Measurements from ENCODE around the gene CCNT1. TPM values are rescaled to one million over a fixed set of nuclear protein-coding genes. Genes with fewer than 3 reads are reported as not detected.
"Not testable (repeated sequence)": the region's sequence is repeated elsewhere in the genome, so short reads cannot be mapped to it uniquely, and the experiment has no call there.

Gene CCNT1
- total RNA-seq, 2 experiments from 2014 or later, result 30.9 to 59.1 TPM

DNA sequence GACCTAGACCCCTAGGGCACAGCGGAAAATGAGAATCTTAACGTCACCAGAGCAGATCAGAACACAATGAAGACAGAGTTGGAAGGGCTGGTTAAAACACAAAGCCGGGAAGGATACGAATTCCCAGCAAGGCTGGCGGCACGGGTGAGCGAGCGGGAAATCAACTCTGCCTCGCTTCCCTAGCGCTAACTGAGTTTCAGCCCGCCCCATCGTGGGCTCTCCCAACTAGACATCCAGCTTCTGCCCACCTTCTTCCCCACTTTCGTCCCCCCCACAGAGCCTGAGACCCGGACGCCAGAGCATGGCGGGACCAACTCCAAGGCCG lies 377 bp downstream of the CCNT1 start:
- intact Hi-C loops (cut with micrococcal nuclease; ENCODE audit: unreplicated experiment), result loop anchor here (1.0 kb wide), 2 partner anchors 34 to 98 kb away; partner anchors contain the start of gene KANSL2
- H3K4me1 ChIP-seq (ENCODE audit: insufficient read depth, low read length, poor library complexity, severe bottlenecking), result peaks cover 19% of the 10 kb centered on the region
- CTCF ChIA-PET (ENCODE audit: unreplicated experiment), result no interaction called here
- DNase-seq (ENCODE audit: low spot score), result no peak
- TF ChIP-seq, protein P1, sequence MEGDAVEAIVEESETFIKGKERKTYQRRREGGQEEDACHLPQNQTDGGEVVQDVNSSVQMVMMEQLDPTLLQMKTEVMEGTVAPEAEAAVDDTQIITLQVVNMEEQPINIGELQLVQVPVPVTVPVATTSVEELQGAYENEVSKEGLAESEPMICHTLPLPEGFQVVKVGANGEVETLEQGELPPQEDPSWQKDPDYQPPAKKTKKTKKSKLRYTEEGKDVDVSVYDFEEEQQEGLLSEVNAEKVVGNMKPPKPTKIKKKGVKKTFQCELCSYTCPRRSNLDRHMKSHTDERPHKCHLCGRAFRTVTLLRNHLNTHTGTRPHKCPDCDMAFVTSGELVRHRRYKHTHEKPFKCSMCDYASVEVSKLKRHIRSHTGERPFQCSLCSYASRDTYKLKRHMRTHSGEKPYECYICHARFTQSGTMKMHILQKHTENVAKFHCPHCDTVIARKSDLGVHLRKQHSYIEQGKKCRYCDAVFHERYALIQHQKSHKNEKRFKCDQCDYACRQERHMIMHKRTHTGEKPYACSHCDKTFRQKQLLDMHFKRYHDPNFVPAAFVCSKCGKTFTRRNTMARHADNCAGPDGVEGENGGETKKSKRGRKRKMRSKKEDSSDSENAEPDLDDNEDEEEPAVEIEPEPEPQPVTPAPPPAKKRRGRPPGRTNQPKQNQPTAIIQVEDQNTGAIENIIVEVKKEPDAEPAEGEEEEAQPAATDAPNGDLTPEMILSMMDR (conservative IDR thresholded peaks at IDR 0.05; ENCODE audit: low read length), result no peak
- no peak for TF ChIP-seq EZH2phosphoT487 (IDR thresholded peaks at IDR 0.05; ENCODE audit: borderline replicate concordance, low read depth, low read length)
- POLR2A ChIA-PET, result interaction anchor here (0.6 to 1.3 kb wide), 6 partner anchors 20 to 149 kb away, joined by 3 to 4 read pairs (median 4); partner anchors contain the start of genes KANSL2 and RND1
- H3K4me2 ChIP-seq (ENCODE audit: low read length), result peak overlapping the region; percentile 99
- BruUV-seq (replicated peaks), result TSS peak; percentile 82
- peak overlapping the region; percentile 82 for H3K27ac ChIP-seq (ENCODE audit: low read depth, low read length, poor library complexity, severe bottlenecking)
- no peaks in the 10 kb centered on the region for H4K20me1 ChIP-seq (ENCODE audit: insufficient read depth, low read length)
- peaks cover 52% of the 10 kb centered on the region for H3K79me2 ChIP-seq (ENCODE audit: insufficient read depth, low read depth, low read length)
- H3K9me3 ChIP-seq (ENCODE audit: low read length), result peaks cover 20% of the 10 kb centered on the region; the same call in 1 of the 2 replicates
- no peaks in the 10 kb centered on the region for H3K9me2 ChIP-seq (ENCODE audit: insufficient read depth, low read length)
- H3K36me3 ChIP-seq (ENCODE audit: insufficient read depth, low read length), result peaks cover 39% of the 10 kb centered on the region
- H3K4me3 ChIP-seq (ENCODE audit: low read depth, low read length, poor library complexity, severe bottlenecking), result peak overlapping the region; percentile 92
- peak overlapping the region; percentile 51; the same call in 1 of the 2 replicates for H2AFZ ChIP-seq (ENCODE audit: low read length)

DNA sequence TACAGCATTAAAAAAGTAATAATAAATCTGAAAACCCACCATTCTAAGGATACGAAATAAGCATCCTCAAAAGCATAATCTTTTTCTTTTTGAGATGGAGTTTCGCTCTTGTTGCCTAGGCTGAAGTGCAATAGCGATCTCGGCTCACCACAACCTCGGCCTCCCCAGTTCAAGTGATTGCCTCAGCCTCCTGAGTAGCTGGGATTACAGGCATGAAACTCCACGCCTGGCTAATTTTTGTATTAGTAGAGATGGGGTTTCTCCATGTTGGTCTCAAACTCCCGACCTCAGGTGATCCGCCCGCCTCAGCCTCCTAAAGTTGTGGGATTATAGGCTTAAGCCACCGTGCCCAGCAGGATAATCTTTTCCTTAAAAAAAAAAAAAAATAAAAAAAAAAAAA lies 4.3 kb downstream of the CCNT1 start:
- peaks cover 24% of the 10 kb centered on the region for H3K4me1 ChIP-seq (ENCODE audit: insufficient read depth, low read length, poor library complexity, severe bottlenecking)
- H3K4me3 ChIP-seq (ENCODE audit: low read depth, low read length, poor library complexity, severe bottlenecking), result no peak overlapping the region
- peaks cover 4% of the 10 kb centered on the region; the same call in 1 of the 2 replicates for H3K9me3 ChIP-seq (ENCODE audit: low read length)
- peaks cover 76% of the 10 kb centered on the region for H3K36me3 ChIP-seq (ENCODE audit: insufficient read depth, low read length)
- H3K9me2 ChIP-seq (ENCODE audit: insufficient read depth, low read length), result no peaks in the 10 kb centered on the region
- H4K20me1 ChIP-seq (ENCODE audit: insufficient read depth, low read length), result peaks cover 7% of the 10 kb centered on the region; the same call in 1 of the 2 replicates
- H3K4me2 ChIP-seq (ENCODE audit: low read length), result no peak overlapping the region
- no peak for TF ChIP-seq EZH2phosphoT487 (IDR thresholded peaks at IDR 0.05; ENCODE audit: borderline replicate concordance, low read depth, low read length)
- TF ChIP-seq, protein P1 (conservative IDR thresholded peaks at IDR 0.05; ENCODE audit: low read length), result no peak
- H2AFZ ChIP-seq (ENCODE audit: low read length), result no peak overlapping the region
- peaks cover 91% of the 10 kb centered on the region for H3K79me2 ChIP-seq (ENCODE audit: insufficient read depth, low read depth, low read length)
- H3K27ac ChIP-seq (ENCODE audit: low read depth, low read length, poor library complexity, severe bottlenecking), result no peak overlapping the region
- DNase-seq (ENCODE audit: low spot score), result peak; percentile 12
- no TSS peak for BruUV-seq (replicated peaks)
- ChIA-PET CTCF (ENCODE audit: unreplicated experiment) (no interaction called here), POLR2A (interaction anchor here (0.7 to 1.1 kb wide), 3 partner anchors 9 to 114 kb away, joined by 3 to 7 read pairs (median 5); no protein-coding TSS in a partner anchor)
- intact Hi-C loops (cut with micrococcal nuclease; ENCODE audit: unreplicated experiment), result no loop called here

DNA sequence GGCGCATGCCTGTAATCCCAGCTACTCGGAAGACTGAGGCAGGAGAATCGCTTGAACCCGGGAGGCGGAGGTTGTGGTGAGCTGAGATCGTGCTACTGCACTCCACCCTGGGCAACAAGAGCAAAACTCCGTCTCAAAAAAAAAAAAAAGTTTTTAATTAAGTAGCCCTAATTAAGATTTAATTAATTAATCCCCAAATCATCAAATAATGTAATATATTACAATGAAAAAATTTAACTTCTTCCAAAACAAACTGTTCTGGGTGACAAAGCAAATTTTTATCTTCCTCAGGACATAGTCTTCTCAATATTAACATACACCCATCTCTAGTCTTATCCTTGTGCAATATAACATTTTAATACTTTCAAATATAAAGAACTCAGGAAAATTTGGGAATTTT lies 17.7 kb downstream of the CCNT1 start:
- intact Hi-C loops (cut with micrococcal nuclease; ENCODE audit: unreplicated experiment); H3K9me3 ChIP-seq (ENCODE audit: low read length); H3K4me3 ChIP-seq (ENCODE audit: low read depth, low read length, poor library complexity, severe bottlenecking); CTCF ChIA-PET (ENCODE audit: unreplicated experiment); H4K20me1 ChIP-seq (ENCODE audit: insufficient read depth, low read length); DNase-seq (ENCODE audit: low spot score); H3K4me2 ChIP-seq (ENCODE audit: low read length); H3K9me2 ChIP-seq (ENCODE audit: insufficient read depth, low read length); H2AFZ ChIP-seq (ENCODE audit: low read length); H3K4me1 ChIP-seq (ENCODE audit: insufficient read depth, low read length, poor library complexity, severe bottlenecking); H3K27ac ChIP-seq (ENCODE audit: low read depth, low read length, poor library complexity, severe bottlenecking): not testable (repeated sequence)
- BruUV-seq (replicated peaks), result TSS peak; percentile 19
- Histone ChIP-seq H3K79me2 (ENCODE audit: insufficient read depth, low read depth, low read length) (peaks cover 49% of the 10 kb centered on the region), H3K36me3 (ENCODE audit: insufficient read depth, low read length) (peaks cover 94% of the 10 kb centered on the region)
- POLR2A ChIA-PET, result interaction anchor here (0.7 kb wide), 1 partner anchor 9 kb away, joined by 3 read pairs; no protein-coding TSS in a partner anchor
